Hepatocyte (in vitro differentiated cells): Measurements from ENCODE around the gene TTC23. TPM values are rescaled to one million over a fixed set of nuclear protein-coding genes. Genes with fewer than 3 reads are reported as not detected.

Experiments
- DNase-seq: peaks from one replicate; pipeline ENCODE4 v3.0.0-alpha.2; 2016; ENCODE audit warnings: low spot score
- H2AFZ ChIP-seq: fragments of 200-600 bp; sonication (generic); 2 replicates; pipeline ENCODE4 v1.6.0; 2016; ENCODE audit warnings: antibody characterized with exemption, mild to moderate bottlenecking
- H3K27ac ChIP-seq: fragments of 200-600 bp; sonication (generic); 2 replicates; pipeline ENCODE4 v1.5.1; 2016; ENCODE audit warnings: mild to moderate bottlenecking
- H3K27me3 ChIP-seq: fragments of 200-600 bp; sonication (generic); 2 replicates; pipeline ENCODE4 v1.6.1; 2016
- H3K36me3 ChIP-seq: fragments of 200-600 bp; sonication (generic); replicated peaks from 2 replicates; pipeline ENCODE4 v1.5.1; 2016; ENCODE audit warnings: low read depth; ENCODE audit not compliant: insufficient read depth
- H3K4me1 ChIP-seq: fragments of 200-600 bp; sonication (generic); 2 replicates; pipeline ENCODE4 v1.5.1; 2016; ENCODE audit warnings: mild to moderate bottlenecking, moderate library complexity; ENCODE audit not compliant: insufficient read depth
- H3K4me2 ChIP-seq: fragments of 200-600 bp; sonication (generic); 2 replicates; pipeline ENCODE4 v1.6.0; 2016
- H3K4me3 ChIP-seq: fragments of 200-600 bp; sonication (generic); 2 replicates; pipeline ENCODE4 v1.5.1; 2016; ENCODE audit warnings: mild to moderate bottlenecking
- H3K79me2 ChIP-seq: fragments of 200-600 bp; sonication (generic); 2 replicates; pipeline ENCODE4 v1.6.0; 2017; ENCODE audit warnings: mild to moderate bottlenecking
- H3K9me2 ChIP-seq: fragments of 200-600 bp; sonication (generic); replicated peaks from 2 replicates; pipeline ENCODE4 v1.6.0; 2017; ENCODE audit warnings: mild to moderate bottlenecking; ENCODE audit not compliant: insufficient read depth
- H3K9me3 ChIP-seq: fragments of 200-600 bp; sonication (generic); 2 replicates; pipeline ENCODE4 v1.5.1; 2016; ENCODE audit warnings: low read depth, mild to moderate bottlenecking
- H4K20me1 ChIP-seq: fragments of 200-600 bp; sonication (generic); 2 replicates; pipeline ENCODE4 v1.6.0; 2016; ENCODE audit warnings: mild to moderate bottlenecking; ENCODE audit not compliant: insufficient read depth, poor library complexity, severe bottlenecking
- EZH2 ChIP-seq: fragments of 200-600 bp; sonication (generic); IDR thresholded peaks from 2 replicates; pipeline ENCODE4 v1.6.1; 2016; ENCODE audit warnings: antibody characterized with exemption, mild to moderate bottlenecking, borderline replicate concordance
- EZH2phosphoT487 ChIP-seq: fragments of 200-600 bp; sonication (generic); IDR thresholded peaks from one replicate; pipeline ENCODE4 v1.6.1; 2018; ENCODE audit warnings: antibody characterized with exemption, mild to moderate bottlenecking, low read depth, moderate library complexity; ENCODE audit not compliant: unreplicated experiment, severe bottlenecking
- WGBS: methylation state at CpG from one replicate; pipeline ENCODE4 v1.1.6; 2016; ENCODE audit warnings: low lambda C conversion rate; ENCODE audit errors: missing lambda C conversion rate; 5-methylcytosine and 5-hydroxymethylcytosine counted together
- polyA plus RNA-seq: library from polyadenylated mRNA; unstranded; fragments of >200 nt; fragmentation: Nextera tagmentation; extraction: Ambion mirVana; gene quantifications from 2 replicates; pipeline ENCODE4 v1.2.1, GENCODE V29; 2016
- total RNA-seq: library from RNA; depleted of rRNA; stranded (reverse); fragments of >200 nt; gene quantifications from 2 replicates; pipeline ENCODE4 v1.2.3, GENCODE V29; 2014
- TF ChIP-seq, protein P1 (sequence below): fragments of 200-600 bp; sonication (generic); IDR thresholded peaks from 2 replicates; pipeline ENCODE4 v1.5.1; 2016; ENCODE audit warnings: antibody characterized with exemption, mild to moderate bottlenecking; ENCODE audit not compliant: poor library complexity

TTC23 gene
- total and polyA plus RNA-seq, 2 experiments from 2014 or later, result 31.3 to 46.3 TPM

DNA sequence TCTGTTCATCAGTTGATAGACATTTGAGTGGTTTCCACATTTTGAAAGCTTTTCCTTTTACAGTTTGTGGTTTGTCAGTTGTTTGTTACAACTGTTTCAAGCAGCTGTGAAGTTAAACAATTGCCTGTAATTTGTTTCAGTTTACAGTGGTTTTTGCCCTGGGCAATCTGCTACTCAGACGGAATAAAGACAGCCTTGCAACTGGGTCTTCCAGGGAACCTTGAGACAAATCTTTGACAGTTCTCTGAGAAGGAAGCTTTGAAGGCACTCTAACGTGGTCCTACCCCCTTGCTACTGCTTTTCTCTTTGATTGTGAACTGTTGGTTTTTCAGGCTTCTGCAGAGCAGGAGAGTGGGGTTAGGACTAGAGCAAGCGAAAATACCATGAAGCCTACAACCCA lies 29.9 kb upstream of the TTC23 start:
- 73% methylated on average over 3 of the region's 3 CpGs for WGBS
- H3K36me3 ChIP-seq, result no peaks in the 10 kb centered on the region
- no peak overlapping the region for H2AFZ ChIP-seq
- H3K4me2 ChIP-seq, result no peak overlapping the region
- H3K9me3 ChIP-seq, result no peaks in the 10 kb centered on the region
- H3K27ac ChIP-seq, result no peak overlapping the region
- no peaks in the 10 kb centered on the region for H3K27me3 ChIP-seq
- H3K79me2 ChIP-seq, result peaks cover 2% of the 10 kb centered on the region
- no peaks in the 10 kb centered on the region for H3K4me1 ChIP-seq
- TF ChIP-seq, protein P1, sequence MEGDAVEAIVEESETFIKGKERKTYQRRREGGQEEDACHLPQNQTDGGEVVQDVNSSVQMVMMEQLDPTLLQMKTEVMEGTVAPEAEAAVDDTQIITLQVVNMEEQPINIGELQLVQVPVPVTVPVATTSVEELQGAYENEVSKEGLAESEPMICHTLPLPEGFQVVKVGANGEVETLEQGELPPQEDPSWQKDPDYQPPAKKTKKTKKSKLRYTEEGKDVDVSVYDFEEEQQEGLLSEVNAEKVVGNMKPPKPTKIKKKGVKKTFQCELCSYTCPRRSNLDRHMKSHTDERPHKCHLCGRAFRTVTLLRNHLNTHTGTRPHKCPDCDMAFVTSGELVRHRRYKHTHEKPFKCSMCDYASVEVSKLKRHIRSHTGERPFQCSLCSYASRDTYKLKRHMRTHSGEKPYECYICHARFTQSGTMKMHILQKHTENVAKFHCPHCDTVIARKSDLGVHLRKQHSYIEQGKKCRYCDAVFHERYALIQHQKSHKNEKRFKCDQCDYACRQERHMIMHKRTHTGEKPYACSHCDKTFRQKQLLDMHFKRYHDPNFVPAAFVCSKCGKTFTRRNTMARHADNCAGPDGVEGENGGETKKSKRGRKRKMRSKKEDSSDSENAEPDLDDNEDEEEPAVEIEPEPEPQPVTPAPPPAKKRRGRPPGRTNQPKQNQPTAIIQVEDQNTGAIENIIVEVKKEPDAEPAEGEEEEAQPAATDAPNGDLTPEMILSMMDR, result no peak
- no peaks in the 10 kb centered on the region for H4K20me1 ChIP-seq
- no peak for DNase-seq
- no peak overlapping the region for H3K4me3 ChIP-seq
- H3K9me2 ChIP-seq, result no peaks in the 10 kb centered on the region

DNA sequence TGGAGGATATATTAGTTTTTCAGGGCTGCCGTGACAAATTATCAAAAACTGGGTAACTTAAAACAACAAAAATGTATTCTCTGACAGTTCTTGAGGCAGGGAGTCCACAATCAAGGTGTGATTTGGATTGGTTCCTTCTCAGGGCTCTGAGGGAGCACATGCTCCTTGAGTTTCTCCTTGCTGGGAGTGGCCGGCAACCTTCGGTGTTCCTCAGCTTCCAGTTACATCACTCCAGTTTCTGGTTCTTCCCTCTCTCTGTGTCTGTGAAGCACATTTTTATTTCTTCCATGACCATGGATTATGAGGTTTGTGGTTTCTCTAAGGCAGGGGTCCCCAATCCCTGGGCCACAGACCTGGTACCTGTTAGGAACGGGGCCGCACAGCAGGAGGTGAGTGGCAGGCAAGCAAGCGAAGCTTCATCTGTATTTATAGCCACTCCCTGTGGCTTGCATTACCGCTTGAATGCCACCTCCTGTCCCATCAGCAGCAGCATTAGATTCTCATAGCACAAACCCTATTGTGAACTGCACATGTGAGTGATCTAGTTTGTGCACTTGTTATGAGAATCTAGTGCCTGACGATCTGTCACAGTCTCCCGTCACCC lies 26.2 kb upstream of the TTC23 start:
- no peak for TF ChIP-seq EZH2
- TF ChIP-seq EZH2phosphoT487, result no peak
- TF ChIP-seq, protein P1, result no peak
- no peak for DNase-seq
- Histone ChIP-seq H3K27me3 (no peaks in the 10 kb centered on the region), H4K20me1 (no peaks in the 10 kb centered on the region), H3K27ac (no peak overlapping the region), H3K4me2 (no peak overlapping the region), H3K9me2 (no peaks in the 10 kb centered on the region), H2AFZ (no peak overlapping the region), H3K9me3 (no peaks in the 10 kb centered on the region), H3K4me3 (no peak overlapping the region), H3K36me3 (no peaks in the 10 kb centered on the region), H3K4me1 (no peaks in the 10 kb centered on the region), H3K79me2 (peaks cover 4% of the 10 kb centered on the region)
- WGBS, result 95% methylated on average over 9 of the region's 9 CpGs

DNA sequence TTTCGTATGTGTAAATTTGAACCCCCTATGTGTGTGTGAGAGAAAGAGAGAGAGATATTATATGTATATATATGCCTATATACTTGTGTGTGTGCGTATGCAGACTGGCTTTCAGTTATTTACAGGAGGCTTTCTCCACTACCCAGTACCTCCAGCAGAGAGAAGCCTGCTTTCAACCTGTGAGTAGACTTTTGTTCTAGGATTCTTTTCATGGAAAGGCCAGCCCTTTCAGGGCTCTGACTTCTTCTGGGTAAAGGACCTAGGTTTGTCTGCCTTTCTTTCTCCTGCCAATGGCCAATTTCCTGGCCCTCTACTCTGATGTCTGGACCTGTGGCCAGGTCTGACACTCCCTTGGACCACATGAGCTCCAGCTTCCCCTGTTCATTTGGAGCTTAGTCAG lies 25.7 kb upstream of the TTC23 start:
- no peak for DNase-seq
- no peak overlapping the region for H3K27ac ChIP-seq
- H3K4me2 ChIP-seq, result no peak overlapping the region
- H3K4me3 ChIP-seq, result no peak overlapping the region
- TF ChIP-seq EZH2phosphoT487 (no peak), EZH2 (no peak)
- TF ChIP-seq, protein P1, result no peak
- H2AFZ ChIP-seq, result no peak overlapping the region
- peaks cover 6% of the 10 kb centered on the region for H3K79me2 ChIP-seq
- 95% methylated on average over 2 of the region's 2 CpGs for WGBS
- H3K4me1 ChIP-seq, result no peaks in the 10 kb centered on the region
- no peaks in the 10 kb centered on the region for H3K27me3 ChIP-seq
- no peaks in the 10 kb centered on the region for H4K20me1 ChIP-seq
- H3K9me2 ChIP-seq, result no peaks in the 10 kb centered on the region
- H3K36me3 ChIP-seq, result no peaks in the 10 kb centered on the region
- no peaks in the 10 kb centered on the region for H3K9me3 ChIP-seq

DNA sequence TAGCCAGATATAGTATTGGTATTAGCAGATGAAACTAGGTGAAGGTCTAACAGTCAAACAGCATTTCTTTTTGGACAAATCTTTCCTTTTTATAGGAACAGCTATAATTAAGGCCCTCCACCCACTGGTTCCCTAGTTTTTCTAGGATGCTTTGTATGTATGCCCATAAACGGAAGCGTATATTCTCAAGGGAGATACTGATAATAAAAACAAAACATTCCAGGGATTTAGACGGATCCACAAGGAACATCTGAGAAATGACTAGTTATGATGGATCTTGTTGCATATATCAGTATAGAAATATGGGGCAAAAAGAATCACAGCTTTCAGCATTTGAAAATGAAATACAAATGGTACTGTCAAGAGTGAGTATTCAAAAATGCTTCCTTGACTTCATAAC lies 24.4 kb upstream of the TTC23 start:
- Histone ChIP-seq H3K9me3 (no peaks in the 10 kb centered on the region), H3K36me3 (no peaks in the 10 kb centered on the region), H3K4me1 (no peaks in the 10 kb centered on the region), H4K20me1 (no peaks in the 10 kb centered on the region), H3K4me2 (no peak overlapping the region), H3K79me2 (peaks cover 10% of the 10 kb centered on the region), H3K27ac (no peak overlapping the region), H3K4me3 (no peak overlapping the region), H3K27me3 (no peaks in the 10 kb centered on the region), H3K9me2 (no peaks in the 10 kb centered on the region), H2AFZ (no peak overlapping the region)
- 64% methylated on average over 3 of the region's 3 CpGs for WGBS
- no peak for TF ChIP-seq EZH2
- TF ChIP-seq, protein P1, result no peak
- TF ChIP-seq EZH2phosphoT487, result no peak
- no peak for DNase-seq
